ENCODE measurements around the gene KLHDC10. TPM values are rescaled to one million over a fixed set of nuclear protein-coding genes. Genes with fewer than 3 reads are reported as not detected.
"Not testable (repeated sequence)": the region's sequence is repeated elsewhere in the genome, so short reads cannot be mapped to it uniquely, and the experiment has no call there.

KLHDC10 gene
- total RNA-seq, 1 experiment from 2014 or later, result 10.9 TPM

GRCh38 chr7:130114374-130114773, 44.0 kb downstream of the KLHDC10 start:
- DNase-seq (ENCODE audit: low spot score), result no peak

- DNase-seq (ENCODE audit: low spot score), result peak; percentile 31
These were observed 44.4 kb downstream of the KLHDC10 start for GRCh38 chr7:130114776-130115175.

- DNase-seq (ENCODE audit: low spot score), result no peak
These were observed 48.0 kb downstream of the KLHDC10 start for GRCh38 chr7:130118294-130118693.

GRCh38 chr7:130118801-130119200, 48.5 kb downstream of the KLHDC10 start:
- DNase-seq (ENCODE audit: low spot score), result no peak

GRCh38 chr7:130123501-130123900, 53.2 kb downstream of the KLHDC10 start:
- DNase-seq (ENCODE audit: low spot score), result no peak

- no peak for DNase-seq (ENCODE audit: low spot score)
These were observed 54.4 kb downstream of the KLHDC10 start for GRCh38 chr7:130124711-130125110.

- not testable (repeated sequence) for DNase-seq (ENCODE audit: low spot score)
These were observed 56.5 kb downstream of the KLHDC10 start for GRCh38 chr7:130126840-130127239.

GRCh38 chr7:130127404-130127803, 57.1 kb downstream of the KLHDC10 start:
- no peak for DNase-seq (ENCODE audit: low spot score)

GRCh38 chr7:130127821-130128317, 57.5 kb downstream of the KLHDC10 start:
- DNase-seq (ENCODE audit: low spot score), result no peak

GRCh38 chr7:130129011-130129411, 58.7 kb downstream of the KLHDC10 start:
- DNase-seq (ENCODE audit: low spot score), result no peak

GRCh38 chr7:130131191-130131834, 61.0 kb downstream of the KLHDC10 start:
- DNase-seq (ENCODE audit: low spot score), result no peak

GRCh38 chr7:130131964-130132875, 61.9 kb downstream of the KLHDC10 start:
- DNase-seq (ENCODE audit: low spot score), result no peak

- no peak for DNase-seq (ENCODE audit: low spot score)
These were observed 62.9 kb downstream of the KLHDC10 start for GRCh38 chr7:130133029-130133782.

- no peak for DNase-seq (ENCODE audit: low spot score)
These were observed 63.8 kb downstream of the KLHDC10 start for GRCh38 chr7:130134106-130134636.

- DNase-seq (ENCODE audit: low spot score), result no peak
These were observed 64.4 kb downstream of the KLHDC10 start for GRCh38 chr7:130134726-130135125.

- no peak for DNase-seq (ENCODE audit: low spot score)
These were observed 65.2 kb downstream of the KLHDC10 start for GRCh38 chr7:130135208-130136205.

GRCh38 chr7:130136579-130137167, 66.3 kb downstream of the KLHDC10 start:
- no peak for DNase-seq (ENCODE audit: low spot score)

GRCh38 chr7:130137207-130137606, 66.9 kb downstream of the KLHDC10 start:
- no peak for DNase-seq (ENCODE audit: low spot score)

GRCh38 chr7:130139193-130139960, 69.0 kb downstream of the KLHDC10 start:
- no peak for DNase-seq (ENCODE audit: low spot score)

Data from HT-29 (cell line).